SK-N-SH (cell line): ENCODE results near the gene TNFRSF14. TPM values are rescaled to one million over a fixed set of nuclear protein-coding genes. Genes with fewer than 3 reads are reported as not detected.

Source experiments
- CTCF ChIA-PET: fragments of 300-600, 350-600 bp; formaldehyde crosslinking; extraction: SDS; loops from one replicate; lab custom pipeline; 2021; lab: Yijun Ruan, JAX
- POLR2A ChIA-PET: fragments of 350-600 bp; sonication (Branson Sonifier 250); formaldehyde crosslinking; extraction: SDS; loops from one replicate; lab custom pipeline; 2020; ENCODE audit warnings: antibody characterized with exemption, inconsistent platforms; lab: Yijun Ruan, JAX
- DNase-seq: peaks from one replicate; pipeline ENCODE4 v3.0.0; 2012
- H2AFZ ChIP-seq: fragments of 200-600 bp; sonication (generic); 2 replicates; pipeline ENCODE4 v1.8.1; 2016; ENCODE audit warnings: antibody characterized with exemption, mild to moderate bottlenecking, low read depth
- H3F3A ChIP-seq: fragments of 200-600 bp; sonication (generic); replicated peaks from 2 replicates; pipeline ENCODE3; 2016; ENCODE audit warnings: antibody characterized with exemption, mild to moderate bottlenecking; ENCODE audit not compliant: insufficient read depth
- H3K27ac ChIP-seq, 2 experiments: fragments of 200-500 bp in 1 of 2; fragments of 200-600 bp in 1 of 2; sonication (Bioruptor generic) in 1 of 2; sonication (generic), shearing (Covaris generic) in 1 of 2; 2 replicates each; pipeline versions ENCODE4 v1.5.1 to v1.6.1; 2014 to 2016; ENCODE audit warnings: low read depth in 2 of 2, inconsistent platforms in 1 of 2, low read length in 1 of 2, mild to moderate bottlenecking in 1 of 2, mixed read lengths in 1 of 2
- H3K27me3 ChIP-seq: fragments of 200-600 bp; sonication (generic), shearing (Covaris generic); 2 replicates; pipeline ENCODE4 v1.6.1; 2016; ENCODE audit warnings: mixed run types; ENCODE audit not compliant: insufficient read depth
- H3K36me3 ChIP-seq, 2 experiments: fragments of 200-500 bp in 1 of 2; fragments of 200-600 bp in 1 of 2; sonication (Bioruptor generic) in 1 of 2; sonication (generic) in 1 of 2; replicated peaks in 1 of 2; 2 replicates each; pipeline versions ENCODE3 to v1.5.1; 2014 to 2016; ENCODE audit warnings: low read length in 1 of 2, mild to moderate bottlenecking in 1 of 2; ENCODE audit not compliant: insufficient read depth in 2 of 2, control insufficient read depth in 1 of 2
- H3K4me1 ChIP-seq, 2 experiments: fragments of 200-500 bp in 1 of 2; fragments of 200-600 bp in 1 of 2; sonication (Bioruptor generic) in 1 of 2; sonication (generic), shearing (Covaris generic) in 1 of 2; 2 replicates each; pipeline versions ENCODE4 v1.5.1 to v1.6.1; 2014 to 2016; ENCODE audit warnings: low read depth in 1 of 2, low read length in 1 of 2, mixed run types in 1 of 2; ENCODE audit not compliant: insufficient read depth in 2 of 2, control insufficient read depth in 1 of 2
- H3K4me2 ChIP-seq: fragments of 200-600 bp; sonication (generic), shearing (Covaris generic); 2 replicates; pipeline ENCODE4 v1.6.1; 2017; ENCODE audit warnings: mixed run types
- H3K4me3 ChIP-seq, 2 experiments: fragments of 200-500 bp in 1 of 2; fragments of 200-600 bp in 1 of 2; sonication (Bioruptor generic) in 1 of 2; sonication (generic), shearing (Covaris generic) in 1 of 2; 2 replicates each; pipeline versions ENCODE4 v1.5.1 to v1.8.1; 2014 to 2016; ENCODE audit warnings: low read depth in 2 of 2, inconsistent platforms in 1 of 2, low read length in 1 of 2, mild to moderate bottlenecking in 1 of 2, mixed read lengths in 1 of 2, moderate library complexity in 1 of 2
- H3K79me2 ChIP-seq: fragments of 200-600 bp; sonication (generic); 2 replicates; pipeline ENCODE4 v1.8.1; 2017; ENCODE audit warnings: mild to moderate bottlenecking; ENCODE audit not compliant: insufficient read depth
- H3K9ac ChIP-seq: fragments of 200-600 bp; sonication (generic); 2 replicates; pipeline ENCODE4 v1.6.1; 2017; ENCODE audit warnings: mixed run types
- H3K9me2 ChIP-seq: fragments of 200-600 bp; sonication (generic); 2 replicates; pipeline ENCODE4 v1.6.1; 2017; ENCODE audit warnings: mixed run types
- H3K9me3 ChIP-seq: fragments of 200-600 bp; sonication (generic); 2 replicates; pipeline ENCODE4 v1.6.1; 2017; ENCODE audit warnings: mixed run types, mild to moderate bottlenecking, moderate library complexity
- H4K20me1 ChIP-seq: fragments of 200-600 bp; sonication (generic); 2 replicates; pipeline ENCODE4 v1.6.1; 2017; ENCODE audit warnings: mild to moderate bottlenecking, mixed run types; ENCODE audit not compliant: insufficient read depth
- CTCF ChIP-seq: fragments of 200-600 bp; sonication (generic); IDR thresholded peaks from 2 replicates; pipeline ENCODE4 v1.6.1; 2017; ENCODE audit warnings: antibody characterized with exemption, mild to moderate bottlenecking, moderate library complexity
- ELF1 ChIP-seq: IDR thresholded peaks from 2 replicates; pipeline ENCODE4 v1.4.0; 2012
- EP300 ChIP-seq, 2 experiments: IDR thresholded peaks; 2 replicates each; pipeline versions ENCODE4 v1.4.0 to v1.6.1; 2012; ENCODE audit warnings: borderline replicate concordance in 1 of 2, low read depth in 1 of 2, low read length in 1 of 2
- EZH2phosphoT487 ChIP-seq: fragments of 200-600 bp; sonication (generic); IDR thresholded peaks from 2 replicates; pipeline ENCODE4 v1.6.1; 2017; ENCODE audit warnings: low read depth, mixed run types, mild to moderate bottlenecking, antibody characterized with exemption, moderate library complexity, borderline replicate concordance
- FOSL2 ChIP-seq: IDR thresholded peaks from 2 replicates; pipeline ENCODE4 v1.4.0; 2012; ENCODE audit warnings: low read depth, mild to moderate bottlenecking, moderate library complexity, borderline replicate concordance
- FOXM1 ChIP-seq: IDR thresholded peaks from 2 replicates; pipeline ENCODE4 v1.4.0; 2012; ENCODE audit warnings: low read depth, mild to moderate bottlenecking
- IRF3 ChIP-seq: fragments of 150-350 bp; IDR thresholded peaks from 2 replicates; pipeline ENCODE4 v1.6.1; 2016; ENCODE audit warnings: mild to moderate bottlenecking, low read depth, low read length
- JUND ChIP-seq: IDR thresholded peaks from 2 replicates; pipeline ENCODE4 v1.4.0; 2012
- MAX ChIP-seq: IDR thresholded peaks from 2 replicates; pipeline ENCODE4 v1.4.0; 2012; ENCODE audit warnings: low read depth
- POLR2AphosphoS5 ChIP-seq: IDR thresholded peaks from 2 replicates; pipeline ENCODE4 v1.6.1; 2012; ENCODE audit warnings: low read depth, low read length
- REST ChIP-seq: IDR thresholded peaks from 2 replicates; pipeline ENCODE4 v1.6.1; 2012; ENCODE audit warnings: mild to moderate bottlenecking, low read depth, low read length, moderate library complexity
- RFX5 ChIP-seq: IDR thresholded peaks from 2 replicates; pipeline ENCODE4 v1.6.1; 2012; ENCODE audit warnings: mild to moderate bottlenecking, improper control_type of control experiment, low read length
- TAF1 ChIP-seq: IDR thresholded peaks from 2 replicates; pipeline ENCODE4 v1.6.1; 2012; ENCODE audit warnings: low read depth, mild to moderate bottlenecking, low read length, moderate library complexity, borderline replicate concordance
- USF1 ChIP-seq: IDR thresholded peaks from 2 replicates; pipeline ENCODE4 v1.4.0; 2012; ENCODE audit warnings: low read depth, borderline replicate concordance
- WGBS: methylation state at CpG from one replicate; pipeline ENCODE4 v1.1.6; 2017; ENCODE audit warnings: low lambda C conversion rate; 5-methylcytosine and 5-hydroxymethylcytosine counted together
- polyA plus RNA-seq, 3 experiments: library from polyadenylated mRNA; depleted of rRNA; stranded (reverse); fragments of >200 nt; gene quantifications; 2 replicates each; pipeline ENCODE4 v1.2.3, GENCODE V29; 2012

Gene TNFRSF14
- polyA plus RNA-seq, 1 of the 3 experiments (the other 2 are of a cell fraction): 0.28 TPM

- no peak for TF ChIP-seq EP300 (IDR thresholded peaks at IDR 0.05; ENCODE audit: borderline replicate concordance in 1 of 2, low read depth in 1 of 2, low read length in 1 of 2)
- no peak for TF ChIP-seq FOXM1
- no peak for TF ChIP-seq POLR2AphosphoS5
- TF ChIP-seq EZH2phosphoT487: no peak
- no peak for TF ChIP-seq USF1
- no peak for TF ChIP-seq TAF1
- TF ChIP-seq IRF3: no peak
- TF ChIP-seq FOSL2: no peak
- no peak for TF ChIP-seq ELF1
- no peak for TF ChIP-seq JUND
- TF ChIP-seq REST: no peak
- no peak for TF ChIP-seq MAX
- TF ChIP-seq CTCF: no peak
- no peak for TF ChIP-seq RFX5
- Histone ChIP-seq H3K9me3 (no peaks in the 10 kb centered on the region), H3K27ac (no peak overlapping the region), H3K79me2 (no peaks in the 10 kb centered on the region), H3K4me2 (no peak overlapping the region), H3K27me3 (no peaks in the 10 kb centered on the region), H2AFZ (no peak overlapping the region), H3K9me2 (no peaks in the 10 kb centered on the region), H3K9ac (no peak overlapping the region), H3F3A (no peaks in the 10 kb centered on the region), H3K4me3 (no peak overlapping the region), H3K36me3 (no peaks in the 10 kb centered on the region), H4K20me1 (no peaks in the 10 kb centered on the region), H3K4me1 (peaks cover 0 to 4% of the 10 kb centered on the region in 2 experiments; a peak in 1 of 4 replicates)
- WGBS: 55% methylated on average over 9 of the region's 15 CpGs
- ChIA-PET POLR2A (no interaction called here), CTCF (interaction anchor here (0.7 to 1.6 kb wide), 4 partner anchors 13 to 892 kb away, joined by 4 to 9 read pairs (median 5); no protein-coding TSS in a partner anchor)
- DNase-seq: no peak
Observed at GRCh38 chr1:2560299-2561073, 4.3 kb downstream of the TNFRSF14 start.
